ENCODE measurements around the gene CCNQ.

The CCNQ gene

DNA sequence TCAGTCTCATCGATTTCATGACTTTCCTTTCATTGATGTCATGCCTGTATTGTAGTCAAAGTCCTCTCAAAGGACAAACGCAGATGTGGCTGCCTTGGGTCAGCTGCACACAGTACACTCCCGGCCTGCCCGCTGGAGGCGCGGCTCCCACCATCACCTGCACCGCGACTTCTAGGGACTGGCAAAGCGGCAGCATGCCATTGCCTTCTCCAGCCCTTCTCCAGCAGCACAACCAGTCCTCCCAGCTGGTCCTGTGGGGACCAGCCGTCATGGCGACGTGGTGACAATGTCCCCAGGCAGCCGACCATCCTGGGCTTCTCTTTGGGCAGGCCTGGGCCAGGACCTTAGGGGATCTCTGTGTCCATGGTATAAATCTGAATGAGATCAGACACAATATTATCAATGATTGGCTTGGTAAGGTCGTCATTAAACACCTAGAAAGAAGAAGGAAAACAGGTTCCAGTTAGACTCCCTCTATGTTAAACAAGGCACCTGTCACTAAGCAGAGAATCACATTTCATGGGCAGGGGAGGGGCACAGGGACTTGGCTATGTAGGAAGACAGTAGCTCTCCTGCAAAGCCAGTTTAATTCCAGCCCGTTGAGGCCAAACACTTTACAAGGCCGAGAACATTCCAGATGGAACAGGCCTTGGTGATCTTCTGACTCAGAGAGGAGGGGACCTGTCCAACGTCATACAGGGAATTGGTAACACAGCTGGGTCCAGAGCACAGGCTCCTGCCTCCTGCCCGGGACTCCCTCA lies 10.7 kb downstream of the CCNQ start:
- TF ChIP-seq ZNF70 (CRISPR knock-in tag; IDR thresholded peaks at IDR 0.05) (no peak), SNAI2 (CRISPR knock-in tag; IDR thresholded peaks at IDR 0.05) (no peak), ZNF565 (CRISPR knock-in tag; conservative IDR thresholded peaks at IDR 0.05; ENCODE audit: low read depth) (no peak), ZFP3 (CRISPR knock-in tag; IDR thresholded peaks at IDR 0.05) (no peak), TOX (CRISPR knock-in tag; IDR thresholded peaks at IDR 0.05; ENCODE audit: borderline replicate concordance) (no peak), ARNTL (CRISPR knock-in tag; IDR thresholded peaks at IDR 0.05; ENCODE audit: borderline replicate concordance, low read depth) (no peak), BACH2 (CRISPR knock-in tag; IDR thresholded peaks at IDR 0.05; ENCODE audit: borderline replicate concordance) (no peak), CSDC2 (CRISPR knock-in tag; IDR thresholded peaks at IDR 0.05) (no peak), TCF4 (CRISPR knock-in tag; IDR thresholded peaks at IDR 0.05; ENCODE audit: borderline replicate concordance) (no peak), RARB (CRISPR knock-in tag; IDR thresholded peaks at IDR 0.05) (no peak), PPARA (CRISPR knock-in tag; IDR thresholded peaks at IDR 0.05; ENCODE audit: borderline replicate concordance) (no peak), ZNF8 (CRISPR knock-in tag; IDR thresholded peaks at IDR 0.05) (no peak), GLIS3 (CRISPR knock-in tag; IDR thresholded peaks at IDR 0.05) (no peak), OSR1 (CRISPR knock-in tag; IDR thresholded peaks at IDR 0.05) (no peak), ISL1 (CRISPR knock-in tag; IDR thresholded peaks at IDR 0.05) (no peak)
- TF ChIP-seq, protein P1, sequence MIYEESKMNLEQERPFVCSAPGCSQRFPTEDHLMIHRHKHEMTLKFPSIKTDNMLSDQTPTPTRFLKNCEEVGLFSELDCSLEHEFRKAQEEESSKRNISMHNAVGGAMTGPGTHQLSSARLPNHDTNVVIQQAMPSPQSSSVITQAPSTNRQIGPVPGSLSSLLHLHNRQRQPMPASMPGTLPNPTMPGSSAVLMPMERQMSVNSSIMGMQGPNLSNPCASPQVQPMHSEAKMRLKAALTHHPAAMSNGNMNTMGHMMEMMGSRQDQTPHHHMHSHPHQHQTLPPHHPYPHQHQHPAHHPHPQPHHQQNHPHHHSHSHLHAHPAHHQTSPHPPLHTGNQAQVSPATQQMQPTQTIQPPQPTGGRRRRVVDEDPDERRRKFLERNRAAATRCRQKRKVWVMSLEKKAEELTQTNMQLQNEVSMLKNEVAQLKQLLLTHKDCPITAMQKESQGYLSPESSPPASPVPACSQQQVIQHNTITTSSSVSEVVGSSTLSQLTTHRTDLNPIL (CRISPR knock-in tag; IDR thresholded peaks at IDR 0.05; ENCODE audit: low read depth): no peak
- TF ChIP-seq, protein P2, sequence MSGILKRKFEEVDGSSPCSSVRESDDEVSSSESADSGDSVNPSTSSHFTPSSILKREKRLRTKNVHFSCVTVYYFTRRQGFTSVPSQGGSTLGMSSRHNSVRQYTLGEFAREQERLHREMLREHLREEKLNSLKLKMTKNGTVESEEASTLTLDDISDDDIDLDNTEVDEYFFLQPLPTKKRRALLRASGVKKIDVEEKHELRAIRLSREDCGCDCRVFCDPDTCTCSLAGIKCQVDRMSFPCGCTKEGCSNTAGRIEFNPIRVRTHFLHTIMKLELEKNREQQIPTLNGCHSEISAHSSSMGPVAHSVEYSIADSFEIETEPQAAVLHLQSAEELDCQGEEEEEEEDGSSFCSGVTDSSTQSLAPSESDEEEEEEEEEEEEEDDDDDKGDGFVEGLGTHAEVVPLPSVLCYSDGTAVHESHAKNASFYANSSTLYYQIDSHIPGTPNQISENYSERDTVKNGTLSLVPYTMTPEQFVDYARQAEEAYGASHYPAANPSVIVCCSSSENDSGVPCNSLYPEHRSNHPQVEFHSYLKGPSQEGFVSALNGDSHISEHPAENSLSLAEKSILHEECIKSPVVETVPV (CRISPR knock-in tag; IDR thresholded peaks at IDR 0.05): no peak
- TF ChIP-seq, protein P3, sequence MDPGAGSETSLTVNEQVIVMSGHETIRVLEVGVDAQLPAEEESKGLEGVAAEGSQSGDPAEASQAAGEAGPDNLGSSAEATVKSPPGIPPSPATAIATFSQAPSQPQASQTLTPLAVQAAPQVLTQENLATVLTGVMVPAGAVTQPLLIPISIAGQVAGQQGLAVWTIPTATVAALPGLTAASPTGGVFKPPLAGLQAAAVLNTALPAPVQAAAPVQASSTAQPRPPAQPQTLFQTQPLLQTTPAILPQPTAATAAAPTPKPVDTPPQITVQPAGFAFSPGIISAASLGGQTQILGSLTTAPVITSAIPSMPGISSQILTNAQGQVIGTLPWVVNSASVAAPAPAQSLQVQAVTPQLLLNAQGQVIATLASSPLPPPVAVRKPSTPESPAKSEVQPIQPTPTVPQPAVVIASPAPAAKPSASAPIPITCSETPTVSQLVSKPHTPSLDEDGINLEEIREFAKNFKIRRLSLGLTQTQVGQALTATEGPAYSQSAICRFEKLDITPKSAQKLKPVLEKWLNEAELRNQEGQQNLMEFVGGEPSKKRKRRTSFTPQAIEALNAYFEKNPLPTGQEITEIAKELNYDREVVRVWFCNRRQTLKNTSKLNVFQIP (CRISPR knock-in tag; IDR thresholded peaks at IDR 0.05; ENCODE audit: borderline replicate concordance, low read depth): no peak
- no peak for ATAC-seq

DNA sequence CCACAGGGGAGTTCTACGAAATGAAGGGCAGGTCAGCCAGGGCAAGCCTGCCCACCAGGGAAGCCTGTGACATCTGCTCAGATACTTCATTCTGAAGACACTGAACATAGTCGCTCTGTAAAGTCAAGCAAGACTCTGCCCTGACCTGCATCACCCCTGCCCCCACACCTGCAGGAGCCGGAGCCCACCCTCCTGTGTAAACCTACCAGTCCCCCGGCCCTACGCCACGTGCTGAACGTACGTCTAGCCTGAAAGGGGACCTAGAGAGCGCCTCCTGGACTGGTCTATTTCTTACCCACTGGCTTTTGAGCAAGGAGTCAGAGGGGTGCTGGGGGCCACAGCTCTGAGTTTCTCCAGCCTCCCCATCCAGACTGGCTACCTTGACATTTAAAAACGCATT lies 11.6 kb downstream of the CCNQ start:
- TF ChIP-seq ZFP3 (CRISPR knock-in tag; IDR thresholded peaks at IDR 0.05) (no peak), ZNF565 (CRISPR knock-in tag; conservative IDR thresholded peaks at IDR 0.05; ENCODE audit: low read depth) (no peak), ARNTL (CRISPR knock-in tag; IDR thresholded peaks at IDR 0.05; ENCODE audit: borderline replicate concordance, low read depth) (no peak), ZNF8 (CRISPR knock-in tag; IDR thresholded peaks at IDR 0.05) (no peak), ZNF70 (CRISPR knock-in tag; IDR thresholded peaks at IDR 0.05) (no peak), SNAI2 (CRISPR knock-in tag; IDR thresholded peaks at IDR 0.05) (no peak), CSDC2 (CRISPR knock-in tag; IDR thresholded peaks at IDR 0.05) (no peak), BACH2 (CRISPR knock-in tag; IDR thresholded peaks at IDR 0.05; ENCODE audit: borderline replicate concordance) (no peak), TOX (CRISPR knock-in tag; IDR thresholded peaks at IDR 0.05; ENCODE audit: borderline replicate concordance) (no peak)
- TF ChIP-seq, protein P4, sequence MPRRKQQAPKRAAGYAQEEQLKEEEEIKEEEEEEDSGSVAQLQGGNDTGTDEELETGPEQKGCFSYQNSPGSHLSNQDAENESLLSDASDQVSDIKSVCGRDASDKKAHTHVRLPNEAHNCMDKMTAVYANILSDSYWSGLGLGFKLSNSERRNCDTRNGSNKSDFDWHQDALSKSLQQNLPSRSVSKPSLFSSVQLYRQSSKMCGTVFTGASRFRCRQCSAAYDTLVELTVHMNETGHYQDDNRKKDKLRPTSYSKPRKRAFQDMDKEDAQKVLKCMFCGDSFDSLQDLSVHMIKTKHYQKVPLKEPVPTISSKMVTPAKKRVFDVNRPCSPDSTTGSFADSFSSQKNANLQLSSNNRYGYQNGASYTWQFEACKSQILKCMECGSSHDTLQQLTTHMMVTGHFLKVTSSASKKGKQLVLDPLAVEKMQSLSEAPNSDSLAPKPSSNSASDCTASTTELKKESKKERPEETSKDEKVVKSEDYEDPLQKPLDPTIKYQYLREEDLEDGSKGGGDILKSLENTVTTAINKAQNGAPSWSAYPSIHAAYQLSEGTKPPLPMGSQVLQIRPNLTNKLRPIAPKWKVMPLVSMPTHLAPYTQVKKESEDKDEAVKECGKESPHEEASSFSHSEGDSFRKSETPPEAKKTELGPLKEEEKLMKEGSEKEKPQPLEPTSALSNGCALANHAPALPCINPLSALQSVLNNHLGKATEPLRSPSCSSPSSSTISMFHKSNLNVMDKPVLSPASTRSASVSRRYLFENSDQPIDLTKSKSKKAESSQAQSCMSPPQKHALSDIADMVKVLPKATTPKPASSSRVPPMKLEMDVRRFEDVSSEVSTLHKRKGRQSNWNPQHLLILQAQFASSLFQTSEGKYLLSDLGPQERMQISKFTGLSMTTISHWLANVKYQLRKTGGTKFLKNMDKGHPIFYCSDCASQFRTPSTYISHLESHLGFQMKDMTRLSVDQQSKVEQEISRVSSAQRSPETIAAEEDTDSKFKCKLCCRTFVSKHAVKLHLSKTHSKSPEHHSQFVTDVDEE (CRISPR knock-in tag; IDR thresholded peaks at IDR 0.05): no peak
- ATAC-seq: no peak

DNA sequence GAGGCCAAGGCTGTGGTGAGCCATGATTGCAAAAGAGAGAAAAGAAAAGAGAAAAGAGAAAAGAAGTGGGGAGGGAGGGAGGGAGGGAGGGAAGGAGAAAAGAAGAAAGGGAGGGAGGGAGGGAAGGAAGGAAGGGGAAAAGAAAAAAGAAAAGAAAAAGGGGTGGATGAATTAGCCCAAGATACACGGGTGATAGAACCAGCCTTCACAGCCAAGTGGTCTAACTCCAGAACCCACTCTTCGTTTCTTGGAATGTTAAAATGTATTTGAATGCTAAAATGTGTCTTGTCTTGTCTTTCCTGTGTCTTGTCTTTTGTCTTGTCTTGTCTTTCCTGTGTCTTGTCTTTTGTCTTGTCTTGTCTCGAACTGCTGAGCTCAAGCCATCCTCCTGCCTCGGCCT lies 13.1 kb downstream of the CCNQ start:
- no peak for ATAC-seq
- TF ChIP-seq, protein P2 (CRISPR knock-in tag; IDR thresholded peaks at IDR 0.05): no peak
- no peak for TF ChIP-seq ARNTL (CRISPR knock-in tag; IDR thresholded peaks at IDR 0.05; ENCODE audit: borderline replicate concordance, low read depth)
